HG03045 (cell line): ENCODE results near the gene KLRF1.
A peak's percentile ranks its signal among the peaks of the same experiment; 100 is the strongest.

Experiments
- ATAC-seq: cut with Tn5 transposase; IDR thresholded peaks from one replicate; pipeline ENCODE4 v1.9.1; 2021; ENCODE audit warnings: mild to moderate bottlenecking, moderate library complexity; ENCODE audit not compliant: unreplicated experiment

The KLRF1 gene

DNA sequence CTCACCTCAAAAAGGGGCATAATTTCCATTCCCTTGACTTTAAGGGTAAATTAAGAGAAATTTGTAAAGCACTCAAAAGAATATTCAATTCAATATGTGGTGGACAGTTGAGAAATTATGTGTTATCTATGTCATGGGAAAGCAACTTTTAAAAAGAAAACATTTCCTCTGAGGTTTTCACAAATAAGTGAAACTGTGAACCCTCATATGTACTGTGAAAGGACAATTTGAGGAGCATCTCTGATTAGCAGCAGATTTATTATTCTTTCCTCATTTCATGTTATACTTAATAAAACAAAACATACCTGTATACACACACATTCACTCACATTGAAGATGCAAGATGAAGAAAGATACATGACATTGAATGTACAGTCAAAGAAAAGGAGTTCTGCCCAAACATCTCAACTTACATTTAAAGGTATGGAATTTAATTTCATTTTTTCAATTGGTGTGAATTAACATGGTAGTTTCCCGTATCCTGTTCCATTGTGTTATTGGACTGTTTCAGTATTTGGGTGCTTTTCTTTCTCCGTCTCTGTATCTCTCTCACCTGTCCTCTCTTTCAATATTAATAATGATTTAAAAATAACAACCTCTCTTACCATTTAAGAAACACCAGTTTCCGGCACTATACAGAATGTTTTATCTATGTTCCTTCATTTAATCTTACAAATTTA lies at the start of gene KLRF1:
KLRF1 (plus strand) TSS at position 273 of the 680 bp plus-strand sequence; CDS start at position 337, 64 bp downstream.
- ATAC-seq = no peak

- no peak for ATAC-seq
Measured at GRCh38 chr12:9779209-9779608, 48.1 kb upstream of the KLRF1 start.

GRCh38 chr12:9781360-9781759 lies 45.9 kb upstream of the KLRF1 start:
- no peak for ATAC-seq

- ATAC-seq = no peak
Measured at GRCh38 chr12:9782547-9783382, 44.5 kb upstream of the KLRF1 start.

DNA sequence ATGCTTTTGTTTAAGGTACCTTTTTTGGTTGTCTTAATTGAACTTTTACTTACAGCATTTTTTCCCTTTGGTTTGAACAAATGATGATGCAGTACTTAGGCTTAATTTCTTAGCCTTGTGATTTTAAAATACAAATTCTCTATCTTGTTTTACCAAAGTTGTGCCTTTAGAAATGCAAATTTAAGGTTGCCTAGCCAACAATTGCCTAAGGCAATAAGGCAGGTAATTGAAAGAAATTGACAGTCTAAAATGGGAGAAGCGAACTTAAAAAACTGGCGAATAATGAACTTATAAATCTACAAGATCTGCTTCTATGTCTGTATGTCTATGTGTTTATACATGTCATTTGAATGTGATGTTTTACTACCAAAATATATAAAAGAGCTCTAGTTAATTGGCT lies 43.0 kb upstream of the KLRF1 start:
- no peak for ATAC-seq

DNA sequence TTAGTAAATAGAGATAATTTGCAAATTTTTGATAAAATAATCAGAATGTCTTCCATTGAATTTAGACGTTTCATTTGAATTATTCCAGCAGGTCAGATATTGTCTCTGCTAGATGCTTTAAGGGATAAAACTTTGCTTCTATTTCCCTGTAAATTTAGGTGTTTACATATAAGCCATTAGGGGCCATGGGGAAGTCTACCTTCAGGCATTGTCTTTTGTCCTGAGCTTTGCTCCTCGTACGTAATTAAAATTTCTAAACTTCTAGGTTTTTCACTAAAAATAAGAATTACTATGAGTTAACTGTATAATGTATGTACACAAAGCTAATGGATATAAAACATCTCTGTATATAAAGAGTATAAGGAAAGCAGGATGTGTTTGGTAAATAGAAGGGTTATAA lies 42.5 kb upstream of the KLRF1 start:
- ATAC-seq = no peak

DNA sequence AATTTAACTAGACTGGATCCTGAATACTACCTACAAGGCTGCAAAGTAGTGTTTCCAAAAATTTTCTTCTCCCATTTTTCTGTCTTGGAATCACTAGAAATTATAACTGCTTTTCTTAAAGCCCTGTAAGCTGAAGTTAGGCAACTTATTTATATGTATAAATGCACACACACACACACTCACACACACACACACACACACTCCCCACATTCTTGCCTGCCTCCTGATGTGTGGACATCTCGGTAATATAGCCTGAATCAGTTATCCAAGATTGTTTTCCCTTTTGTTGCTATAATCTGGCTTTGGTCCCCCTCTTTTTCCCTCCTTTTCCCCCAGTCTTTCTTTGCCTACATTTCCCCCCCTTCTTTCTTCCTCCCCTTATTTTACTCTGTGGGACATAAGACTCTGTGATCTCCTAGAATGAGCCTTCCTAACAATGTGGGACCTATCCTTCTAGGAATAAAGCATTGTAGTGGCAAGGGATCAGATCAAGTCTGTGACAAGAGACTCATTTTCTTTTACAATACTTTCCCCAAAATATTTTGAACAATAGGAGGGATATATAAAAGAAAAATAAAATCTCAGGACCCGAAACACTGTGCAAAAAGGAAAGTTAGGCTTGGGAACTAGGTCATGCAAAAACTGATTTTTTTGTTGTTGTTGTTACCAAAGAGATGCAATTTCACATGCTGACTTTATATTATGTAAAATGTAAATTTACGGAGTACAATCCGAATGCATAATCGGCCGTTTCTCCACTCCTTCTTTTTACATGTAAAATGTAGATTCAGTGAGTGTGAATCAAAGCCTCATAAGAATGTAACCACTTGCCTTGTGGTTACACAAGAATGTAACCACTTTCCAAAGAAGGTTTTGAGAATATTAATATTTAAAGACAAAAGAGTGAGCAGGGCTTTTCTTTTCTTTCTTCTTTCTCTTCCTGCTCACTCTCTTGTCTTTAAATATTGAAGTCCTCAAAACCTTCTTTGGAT lies 40.3 kb upstream of the KLRF1 start:
- no peak for ATAC-seq

- ATAC-seq = no peak
Measured at GRCh38 chr12:9792185-9792900, 34.9 kb upstream of the KLRF1 start.

GRCh38 chr12:9792961-9793617 lies 34.2 kb upstream of the KLRF1 start:
- no peak for ATAC-seq

GRCh38 chr12:9793779-9794395 lies 33.4 kb upstream of the KLRF1 start:
- no peak for ATAC-seq

GRCh38 chr12:9794484-9795093 lies 32.7 kb upstream of the KLRF1 start:
- ATAC-seq = no peak

- no peak for ATAC-seq
Measured at GRCh38 chr12:9795945-9796344, 31.3 kb upstream of the KLRF1 start.

DNA sequence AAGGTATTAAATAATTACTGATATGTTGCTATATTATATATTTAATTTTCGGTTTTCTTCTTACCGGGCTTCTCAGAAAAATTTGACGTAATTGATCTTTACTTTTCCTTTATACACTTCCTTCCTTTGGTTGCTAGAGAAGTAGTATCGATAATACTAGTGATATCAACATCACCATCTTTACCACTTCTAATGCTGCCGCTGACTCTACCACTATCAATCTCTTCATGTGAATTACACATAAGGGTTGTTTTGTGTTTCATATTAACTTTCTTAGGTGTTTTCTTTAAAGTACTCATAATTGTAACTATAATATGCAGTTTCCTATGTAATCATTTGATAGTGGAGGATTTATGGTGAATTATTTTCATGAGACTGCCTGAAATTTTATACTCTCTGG lies 30.9 kb upstream of the KLRF1 start:
- no peak for ATAC-seq

DNA sequence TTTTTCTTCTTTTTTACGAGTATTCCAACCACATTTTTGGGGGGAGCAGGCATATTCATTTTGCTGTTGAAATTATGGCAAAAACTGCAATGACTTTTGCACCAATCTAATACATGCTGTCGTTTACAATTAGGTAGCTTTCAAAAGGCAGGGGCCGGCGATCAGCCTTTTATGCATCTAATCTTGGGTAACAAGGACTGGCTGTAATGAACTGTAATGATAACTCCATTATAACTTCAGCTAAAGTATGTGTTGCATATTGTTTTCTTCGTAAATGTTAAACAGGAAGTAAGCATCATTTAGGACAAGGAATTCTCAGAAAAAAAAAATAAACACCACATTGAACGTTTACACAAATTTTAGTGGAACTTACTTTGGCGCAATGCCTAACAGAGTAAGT lies 30.3 kb upstream of the KLRF1 start:
- no peak for ATAC-seq

GRCh38 chr12:9797722-9798619 lies 29.3 kb upstream of the KLRF1 start:
- ATAC-seq = peak; percentile 99

DNA sequence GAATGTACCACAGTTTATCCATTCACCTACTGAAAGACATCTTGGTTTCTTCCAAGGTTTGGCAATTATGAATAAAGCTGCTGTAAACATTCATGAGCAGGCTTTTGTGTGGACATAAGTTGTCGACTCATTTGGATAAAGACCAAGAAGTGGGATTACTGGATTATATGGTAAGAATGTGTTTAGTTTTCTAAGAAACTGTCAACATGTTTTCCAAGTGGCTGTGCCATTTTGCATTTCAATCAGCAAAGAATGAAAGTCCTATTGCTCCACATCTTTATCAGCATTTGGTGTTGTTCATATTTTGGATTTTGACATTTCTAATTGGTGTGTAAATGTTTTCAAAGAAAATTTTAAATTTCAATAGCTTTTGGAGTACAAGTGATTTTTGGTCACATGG lies 27.3 kb upstream of the KLRF1 start:
- ATAC-seq = no peak

GRCh38 chr12:9805883-9806282 lies 21.4 kb upstream of the KLRF1 start:
- ATAC-seq = no peak

- ATAC-seq = no peak
Measured at GRCh38 chr12:9806714-9807113, 20.6 kb upstream of the KLRF1 start.
